ENCODE results near the gene CHRM5. TPM values are rescaled to one million over a fixed set of nuclear protein-coding genes. Genes with fewer than 3 reads are reported as not detected.

CHRM5 gene
- total and polyA plus RNA-seq, 2 of the 8 experiments (the other 6 are each of a cell fraction or from before 2014, with no cell fraction given): not detected

- H3K9me3 ChIP-seq (ENCODE audit: insufficient read depth in 2 of 2, low read depth in 1 of 2, low read length in 1 of 2): no peaks in the 10 kb centered on the region
- DNase-seq (ENCODE audit: low read depth in 1 of 2, low spot score in 2 of 2) (no peak), FAIRE-seq (no peak)
- H3K4ac ChIP-seq (replicated peaks; ENCODE audit: insufficient read length, low read depth, low read length): no peak overlapping the region
- no peaks in the 10 kb centered on the region for H3K23me2 ChIP-seq (ENCODE audit: low read depth, low read length)
- H3K4me2 ChIP-seq (ENCODE audit: insufficient read depth in 1 of 2, low read depth in 2 of 2, low read length in 2 of 2): no peak overlapping the region; a peak in 1 of 4 replicates
- H3K27ac ChIP-seq (ENCODE audit: low read depth, low read length): no peak overlapping the region
- no peaks in the 10 kb centered on the region for H3K79me1 ChIP-seq (ENCODE audit: low read depth, low read length)
- H4K91ac ChIP-seq (replicated peaks; ENCODE audit: insufficient read length, low read length): no peak overlapping the region
- no peak overlapping the region for H2BK20ac ChIP-seq (ENCODE audit: low read length)
- no peak overlapping the region for H4K8ac ChIP-seq (ENCODE audit: extremely low read depth, insufficient read depth, low read length)
- 69% methylated on average over 3 of the region's 3 CpGs; no CpG with 5 or more reads in 1 of the 2 experiments for WGBS, 2 experiments (ENCODE audit: extremely low coverage in 1 of 2, insufficient coverage in 1 of 2, insufficient read length in 1 of 2, insufficient replicate concordance in 2 of 2, low coverage in 1 of 2, low lambda C conversion rate in 2 of 2, missing lambda C conversion rate in 1 of 2)
- H2BK5ac ChIP-seq (ENCODE audit: low read depth, low read length): no peak overlapping the region
- no peak overlapping the region for H3K18ac ChIP-seq (ENCODE audit: extremely low read depth, low read length)
- no peak overlapping the region for H2BK15ac ChIP-seq (ENCODE audit: low read length)
- H3K14ac ChIP-seq (ENCODE audit: insufficient read length): no peak overlapping the region
- no peak overlapping the region for H4K5ac ChIP-seq (ENCODE audit: insufficient read length, low read depth, low read length)
- POLR2A ChIA-PET (ENCODE audit: partially characterized antibody): interaction anchor here (0.8 kb wide), 1 partner anchor 87 kb away, joined by 3 read pairs; no protein-coding TSS in a partner anchor
- peaks cover 0 to 5% (median 0%) of the 10 kb centered on the region in 4 experiments; a peak in 1 of 7 replicates for H3K4me1 ChIP-seq (replicated peaks in 1 of 4; ENCODE audit: control insufficient read depth in 3 of 4, insufficient read depth in 4 of 4, low read length in 3 of 4)
- no peaks in the 10 kb centered on the region for H4K20me1 ChIP-seq (replicated peaks in 1 of 2; ENCODE audit: control insufficient read depth in 1 of 2, insufficient read depth in 2 of 2, low read length in 2 of 2)
- H3K27me3 ChIP-seq (replicated peaks in 1 of 4; ENCODE audit: control insufficient read depth in 3 of 4, extremely low read depth in 1 of 4, insufficient read depth in 3 of 4, low read length in 3 of 4): no peaks in the 10 kb centered on the region
- H3K4me3 ChIP-seq (ENCODE audit: extremely low read depth in 1 of 4, insufficient read depth in 2 of 4, low read depth in 3 of 4, low read length in 4 of 4): no peak overlapping the region
- no peak overlapping the region for H2BK120ac ChIP-seq (replicated peaks; ENCODE audit: low read depth, low read length)
- CTCF ChIA-PET (ENCODE audit: partially characterized antibody): interaction anchor here (0.9 to 2.5 kb wide), 6 partner anchors 9 to 285 kb away, joined by 3 to 13 read pairs (median 4); partner anchors contain the start of gene CHRM5
- H3K36me3 ChIP-seq (ENCODE audit: control insufficient read depth in 2 of 4, insufficient read depth in 4 of 4, low read length in 3 of 4): no peaks in the 10 kb centered on the region
- no peak overlapping the region for H3K23ac ChIP-seq (ENCODE audit: insufficient read length)
- no peak overlapping the region for H2AFZ ChIP-seq (ENCODE audit: low read length)
- no peak overlapping the region for H2AK5ac ChIP-seq (ENCODE audit: low read depth, low read length)
- H3K56ac ChIP-seq (replicated peaks; ENCODE audit: insufficient read length, low read depth, low read length): no peak overlapping the region
- H3K79me2 ChIP-seq (ENCODE audit: control insufficient read depth in 1 of 2, insufficient read depth in 2 of 2, low read length in 2 of 2): no peaks in the 10 kb centered on the region
- no peak overlapping the region for H3K9ac ChIP-seq (replicated peaks in 1 of 4; ENCODE audit: extremely low read depth in 1 of 4, low read depth in 3 of 4, low read length in 3 of 4)
- no peak overlapping the region for H2BK12ac ChIP-seq (ENCODE audit: low read depth, low read length)
- TF ChIP-seq EP300 (IDR thresholded peaks at IDR 0.05; ENCODE audit: borderline replicate concordance in 1 of 2, low read depth in 2 of 2, low read length in 2 of 2) (no peak), NRF1 (IDR thresholded peaks at IDR 0.05; ENCODE audit: low read depth, low read length) (no peak), ATF2 (IDR thresholded peaks at IDR 0.05; ENCODE audit: low read length) (no peak), CBX8 (IDR thresholded peaks at IDR 0.05; ENCODE audit: borderline replicate concordance, low read depth, low read length) (no peak), SUZ12 (IDR thresholded peaks at IDR 0.05; ENCODE audit: low read length) (no peak), RNF2 (IDR thresholded peaks at IDR 0.05; ENCODE audit: borderline replicate concordance, low read depth, low read length, missing control alignments, poor library complexity, severe bottlenecking) (no peak), POLR2A (IDR thresholded peaks at IDR 0.05; ENCODE audit: control extremely low read depth in 1 of 2, low read depth in 2 of 2, low read length in 2 of 2) (no peak), GABPA (IDR thresholded peaks at IDR 0.05; ENCODE audit: borderline replicate concordance, insufficient read depth, low read length) (no peak), CREB1 (IDR thresholded peaks at IDR 0.05) (no peak), RXRA (IDR thresholded peaks at IDR 0.05; ENCODE audit: insufficient read depth, low read depth, low read length) (no peak), FOSL1 (IDR thresholded peaks at IDR 0.05; ENCODE audit: insufficient read depth, low read depth, low read length) (no peak), POLR2AphosphoS5 (IDR thresholded peaks at IDR 0.05; ENCODE audit: low read depth, low read length) (no peak), BACH1 (IDR thresholded peaks at IDR 0.05; ENCODE audit: low read length) (no peak)
Measured at GRCh38 chr15:33985751-33986150, 17.5 kb downstream of the CHRM5 start.
